HEK293T (cell line): Measurements from ENCODE around the gene CDH13.

Source experiments
- BHLHE40 ChIP-seq: fragments of 450-650 bp; IDR thresholded peaks from 2 replicates; pipeline ENCODE4 v1.6.1; 2016; ENCODE audit warnings: mild to moderate bottlenecking, moderate library complexity, borderline replicate concordance
- ELF4 ChIP-seq: fragments of 450-650 bp; IDR thresholded peaks from 2 replicates; pipeline ENCODE4 v1.6.1; 2017; ENCODE audit warnings: antibody characterized with exemption
- FOXA1 ChIP-seq: fragments of 450-650 bp; IDR thresholded peaks from 2 replicates; pipeline ENCODE4 v1.6.1; 2016; ENCODE audit warnings: mild to moderate bottlenecking
- FOXK2 ChIP-seq: fragments of 450-650 bp; IDR thresholded peaks from 2 replicates; pipeline ENCODE4 v1.6.1; 2016; ENCODE audit warnings: mild to moderate bottlenecking
- SP1 ChIP-seq: fragments of 450-650 bp; IDR thresholded peaks from 2 replicates; pipeline ENCODE4 v1.6.1; 2017

GRCh38 chr16:83066881-83067280 is 440.1 kb downstream of the CDH13 start:
- TF ChIP-seq FOXK2 (no peak), ELF4 (no peak), FOXA1 (no peak), BHLHE40 (no peak), SP1 (no peak)
